ENCODE results near the gene SMO. TPM values are rescaled to one million over a fixed set of nuclear protein-coding genes. Genes with fewer than 3 reads are reported as not detected.

SMO gene
- total RNA-seq, 1 experiment from 2014 or later, result 2.9 TPM

DNA sequence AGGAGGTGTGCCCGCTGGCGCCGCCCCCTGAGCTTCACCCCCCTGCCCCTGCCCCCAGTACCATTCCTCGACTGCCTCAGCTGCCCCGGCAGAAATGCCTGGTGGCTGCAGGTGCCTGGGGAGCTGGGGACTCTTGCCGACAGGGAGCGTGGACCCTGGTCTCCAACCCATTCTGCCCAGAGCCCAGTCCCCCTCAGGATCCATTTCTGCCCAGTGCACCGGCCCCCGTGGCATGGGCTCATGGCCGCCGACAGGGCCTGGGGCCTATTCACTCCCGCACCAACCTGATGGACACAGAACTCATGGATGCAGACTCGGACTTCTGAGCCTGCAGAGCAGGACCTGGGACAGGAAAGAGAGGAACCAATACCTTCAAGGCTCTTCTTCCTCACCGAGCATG lies 23.7 kb downstream of the SMO start:
- TF ChIP-seq POLR2AphosphoS5 (IDR thresholded peaks at IDR 0.05; ENCODE audit: low read depth, low read length) (no peak), TCF7L2 (IDR thresholded peaks at IDR 0.05; ENCODE audit: low read depth, low read length) (no peak), SIN3A (IDR thresholded peaks at IDR 0.05; ENCODE audit: borderline replicate concordance, insufficient read depth, low read depth, low read length) (no peak)
- TF ChIP-seq, protein P1, sequence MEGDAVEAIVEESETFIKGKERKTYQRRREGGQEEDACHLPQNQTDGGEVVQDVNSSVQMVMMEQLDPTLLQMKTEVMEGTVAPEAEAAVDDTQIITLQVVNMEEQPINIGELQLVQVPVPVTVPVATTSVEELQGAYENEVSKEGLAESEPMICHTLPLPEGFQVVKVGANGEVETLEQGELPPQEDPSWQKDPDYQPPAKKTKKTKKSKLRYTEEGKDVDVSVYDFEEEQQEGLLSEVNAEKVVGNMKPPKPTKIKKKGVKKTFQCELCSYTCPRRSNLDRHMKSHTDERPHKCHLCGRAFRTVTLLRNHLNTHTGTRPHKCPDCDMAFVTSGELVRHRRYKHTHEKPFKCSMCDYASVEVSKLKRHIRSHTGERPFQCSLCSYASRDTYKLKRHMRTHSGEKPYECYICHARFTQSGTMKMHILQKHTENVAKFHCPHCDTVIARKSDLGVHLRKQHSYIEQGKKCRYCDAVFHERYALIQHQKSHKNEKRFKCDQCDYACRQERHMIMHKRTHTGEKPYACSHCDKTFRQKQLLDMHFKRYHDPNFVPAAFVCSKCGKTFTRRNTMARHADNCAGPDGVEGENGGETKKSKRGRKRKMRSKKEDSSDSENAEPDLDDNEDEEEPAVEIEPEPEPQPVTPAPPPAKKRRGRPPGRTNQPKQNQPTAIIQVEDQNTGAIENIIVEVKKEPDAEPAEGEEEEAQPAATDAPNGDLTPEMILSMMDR (IDR thresholded peaks at IDR 0.05), result no peak
- TF ChIP-seq, protein P2, sequence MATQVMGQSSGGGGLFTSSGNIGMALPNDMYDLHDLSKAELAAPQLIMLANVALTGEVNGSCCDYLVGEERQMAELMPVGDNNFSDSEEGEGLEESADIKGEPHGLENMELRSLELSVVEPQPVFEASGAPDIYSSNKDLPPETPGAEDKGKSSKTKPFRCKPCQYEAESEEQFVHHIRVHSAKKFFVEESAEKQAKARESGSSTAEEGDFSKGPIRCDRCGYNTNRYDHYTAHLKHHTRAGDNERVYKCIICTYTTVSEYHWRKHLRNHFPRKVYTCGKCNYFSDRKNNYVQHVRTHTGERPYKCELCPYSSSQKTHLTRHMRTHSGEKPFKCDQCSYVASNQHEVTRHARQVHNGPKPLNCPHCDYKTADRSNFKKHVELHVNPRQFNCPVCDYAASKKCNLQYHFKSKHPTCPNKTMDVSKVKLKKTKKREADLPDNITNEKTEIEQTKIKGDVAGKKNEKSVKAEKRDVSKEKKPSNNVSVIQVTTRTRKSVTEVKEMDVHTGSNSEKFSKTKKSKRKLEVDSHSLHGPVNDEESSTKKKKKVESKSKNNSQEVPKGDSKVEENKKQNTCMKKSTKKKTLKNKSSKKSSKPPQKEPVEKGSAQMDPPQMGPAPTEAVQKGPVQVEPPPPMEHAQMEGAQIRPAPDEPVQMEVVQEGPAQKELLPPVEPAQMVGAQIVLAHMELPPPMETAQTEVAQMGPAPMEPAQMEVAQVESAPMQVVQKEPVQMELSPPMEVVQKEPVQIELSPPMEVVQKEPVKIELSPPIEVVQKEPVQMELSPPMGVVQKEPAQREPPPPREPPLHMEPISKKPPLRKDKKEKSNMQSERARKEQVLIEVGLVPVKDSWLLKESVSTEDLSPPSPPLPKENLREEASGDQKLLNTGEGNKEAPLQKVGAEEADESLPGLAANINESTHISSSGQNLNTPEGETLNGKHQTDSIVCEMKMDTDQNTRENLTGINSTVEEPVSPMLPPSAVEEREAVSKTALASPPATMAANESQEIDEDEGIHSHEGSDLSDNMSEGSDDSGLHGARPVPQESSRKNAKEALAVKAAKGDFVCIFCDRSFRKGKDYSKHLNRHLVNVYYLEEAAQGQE (IDR thresholded peaks at IDR 0.05; ENCODE audit: insufficient read depth in 1 of 2, low read depth in 2 of 2, low read length in 1 of 2), result no peak
- ChIA-PET POLR2A (no interaction called here), CTCF (no interaction called here)
- H3K4me3 ChIP-seq (ENCODE audit: low read depth in 2 of 2, low read length in 2 of 2), result no peak overlapping the region
- no peaks in the 10 kb centered on the region for H3K27me3 ChIP-seq (ENCODE audit: control insufficient read depth, insufficient read depth, low read length)
- no peak for DNase-seq (ENCODE audit: low read depth, low spot score)
- in situ Hi-C loops (cut with HindIII; ENCODE audit: low pct_unique_long_range_greater_than_20kb, low sequenced_read_pairs), result no loop called here
- no peak for ATAC-seq
- no peak overlapping the region for H3K27ac ChIP-seq (ENCODE audit: low read length)
- H3K9me3 ChIP-seq (ENCODE audit: control insufficient read depth, insufficient read depth, low read depth, low read length), result no peaks in the 10 kb centered on the region
- no peaks in the 10 kb centered on the region; the same call in 1 of the 2 replicates for H3K4me1 ChIP-seq (ENCODE audit: control insufficient read depth, insufficient read depth, low read length)
- H3K36me3 ChIP-seq (ENCODE audit: control insufficient read depth, insufficient read depth, low read length), result no peaks in the 10 kb centered on the region
- no TSS peak for BruUV-seq (replicated peaks)
- intact Hi-C loops (cut with micrococcal nuclease; ENCODE audit: unreplicated experiment), result no loop called here

DNA sequence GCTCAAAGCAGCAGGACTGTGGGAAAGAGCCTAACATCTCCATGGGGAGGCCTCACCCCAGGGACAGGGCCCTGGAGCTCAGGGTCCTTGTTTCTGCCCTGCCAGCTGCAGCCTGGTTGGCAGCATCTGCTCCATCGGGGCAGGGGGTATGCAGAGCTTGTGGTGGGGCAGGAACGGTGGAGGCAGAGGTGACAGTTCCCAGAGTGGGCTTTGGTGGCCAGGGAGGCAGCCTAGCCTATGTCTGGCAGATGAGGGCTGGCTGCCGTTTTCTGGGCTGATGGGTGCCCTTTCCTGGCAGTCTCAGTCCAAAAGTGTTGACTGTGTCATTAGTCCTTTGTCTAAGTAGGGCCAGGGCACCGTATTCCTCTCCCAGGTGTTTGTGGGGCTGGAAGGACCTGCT lies 24.2 kb downstream of the SMO start:
- in situ Hi-C loops (cut with HindIII; ENCODE audit: low pct_unique_long_range_greater_than_20kb, low sequenced_read_pairs), result no loop called here
- H3K4me1 ChIP-seq (ENCODE audit: control insufficient read depth, insufficient read depth, low read length), result no peaks in the 10 kb centered on the region; the same call in 1 of the 2 replicates
- BruUV-seq (replicated peaks), result no TSS peak
- H3K27me3 ChIP-seq (ENCODE audit: control insufficient read depth, insufficient read depth, low read length), result no peaks in the 10 kb centered on the region
- H3K27ac ChIP-seq (ENCODE audit: low read length), result no peak overlapping the region
- POLR2A ChIA-PET, result no interaction called here
- H3K36me3 ChIP-seq (ENCODE audit: control insufficient read depth, insufficient read depth, low read length), result no peaks in the 10 kb centered on the region
- intact Hi-C loops (cut with micrococcal nuclease; ENCODE audit: unreplicated experiment), result no loop called here
- no peak for DNase-seq (ENCODE audit: low read depth, low spot score)
- TF ChIP-seq POLR2AphosphoS5 (IDR thresholded peaks at IDR 0.05; ENCODE audit: low read depth, low read length) (no peak), TCF7L2 (IDR thresholded peaks at IDR 0.05; ENCODE audit: low read depth, low read length) (no peak), SIN3A (IDR thresholded peaks at IDR 0.05; ENCODE audit: borderline replicate concordance, insufficient read depth, low read depth, low read length) (no peak)
- TF ChIP-seq, protein P1 (IDR thresholded peaks at IDR 0.05), result no peak
- TF ChIP-seq, protein P2 (IDR thresholded peaks at IDR 0.05; ENCODE audit: insufficient read depth in 1 of 2, low read depth in 2 of 2, low read length in 1 of 2), result no peak
- no peaks in the 10 kb centered on the region for H3K9me3 ChIP-seq (ENCODE audit: control insufficient read depth, insufficient read depth, low read depth, low read length)
- no peak for ATAC-seq
- no peak overlapping the region for H3K4me3 ChIP-seq (ENCODE audit: low read depth in 2 of 2, low read length in 2 of 2)
- CTCF ChIA-PET, result no interaction called here
